Tibial nerve (tissue), 4 donors: Measurements from ENCODE around the gene SRF.

Source experiments
- CTCF ChIP-seq, 5 experiments: fragments of 200-600 bp in 3 of 5; fragments of 450-650 bp in 2 of 5; sonication (generic) in 3 of 5; IDR thresholded peaks; one replicate each; pipeline ENCODE4 v1.5.1; 2016 to 2019; ENCODE audit warnings: antibody characterized with exemption in 5 of 5, mild to moderate bottlenecking in 3 of 5, moderate library complexity in 2 of 5
- EP300 ChIP-seq, 2 donors: sonication (generic); formaldehyde crosslinking; IDR thresholded peaks; one replicate each; pipeline ENCODE4 v1.6.1; 2017; ENCODE audit warnings: antibody characterized with exemption in 2 of 2, mild to moderate bottlenecking in 1 of 2
- POLR2A ChIP-seq, 2 donors: fragments of 450-650 bp; IDR thresholded peaks; one replicate each; pipeline ENCODE4 v1.6.1; 2017; ENCODE audit warnings: antibody characterized with exemption in 2 of 2, mild to moderate bottlenecking in 2 of 2, moderate library complexity in 2 of 2

DNA sequence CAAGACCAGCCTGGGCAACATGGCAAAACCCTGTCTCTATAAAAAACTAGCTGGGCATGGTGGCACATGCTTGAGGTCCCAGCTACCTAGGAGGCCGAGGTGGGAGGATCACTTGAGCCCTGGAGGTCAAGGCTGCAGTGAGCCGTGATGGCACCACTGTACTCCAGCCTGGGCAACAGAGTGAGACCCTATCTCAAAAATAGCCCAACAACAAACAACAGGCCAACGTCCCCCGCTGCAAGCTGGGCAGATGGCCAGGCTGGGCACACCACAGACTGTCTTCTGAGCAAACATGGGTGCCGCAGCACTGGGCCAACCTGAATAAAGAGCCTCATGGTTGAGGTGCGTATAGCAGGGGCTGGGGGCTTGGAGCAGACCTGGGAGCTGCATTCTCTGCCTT lies 46.6 kb upstream of the SRF start:
- TF ChIP-seq POLR2A (IDR thresholded peaks at IDR 0.05) = no peak
- TF ChIP-seq CTCF (IDR thresholded peaks at IDR 0.05) = no peak
- no peak for TF ChIP-seq EP300 (IDR thresholded peaks at IDR 0.05)
